HG02970 (cell line): ENCODE data around the gene MGRN1.
"Not testable (repeated sequence)": the region's sequence is repeated elsewhere in the genome, so short reads cannot be mapped to it uniquely, and the experiment has no call there.

Source experiments
- ATAC-seq: cut with Tn5 transposase; IDR thresholded peaks from one replicate; pipeline ENCODE4 v1.9.1; 2021; ENCODE audit warnings: mild to moderate bottlenecking, moderate library complexity, moderate number of reproducible peaks; ENCODE audit not compliant: unreplicated experiment, low FRiP score

The MGRN1 gene

GRCh38 chr16:4714996-4715395, 90.4 kb downstream of the MGRN1 start:
- ATAC-seq: no peak

DNA sequence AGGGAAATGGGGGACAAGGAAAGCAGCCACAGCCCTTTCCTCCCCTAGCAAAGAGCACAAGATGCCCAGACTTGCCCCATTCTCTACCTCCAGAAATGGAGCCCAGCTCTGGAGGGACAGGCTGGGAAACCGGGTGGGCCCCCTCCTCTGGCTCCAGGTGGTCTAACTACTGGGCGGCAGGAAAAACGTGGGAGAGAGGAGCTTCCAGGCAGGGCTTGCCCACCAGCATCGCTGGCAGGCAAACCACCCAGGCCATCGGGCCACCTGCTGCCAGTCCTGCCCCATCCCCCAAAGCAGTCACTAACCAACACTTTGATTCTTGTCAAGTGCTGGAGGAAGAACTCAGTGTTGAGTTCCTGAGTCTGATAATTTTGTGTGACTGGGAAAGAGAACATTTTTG, 93.8 kb downstream of the MGRN1 start:
- no peak for ATAC-seq

GRCh38 chr16:4723071-4723767, 98.6 kb downstream of the MGRN1 start:
- no peak for ATAC-seq

DNA sequence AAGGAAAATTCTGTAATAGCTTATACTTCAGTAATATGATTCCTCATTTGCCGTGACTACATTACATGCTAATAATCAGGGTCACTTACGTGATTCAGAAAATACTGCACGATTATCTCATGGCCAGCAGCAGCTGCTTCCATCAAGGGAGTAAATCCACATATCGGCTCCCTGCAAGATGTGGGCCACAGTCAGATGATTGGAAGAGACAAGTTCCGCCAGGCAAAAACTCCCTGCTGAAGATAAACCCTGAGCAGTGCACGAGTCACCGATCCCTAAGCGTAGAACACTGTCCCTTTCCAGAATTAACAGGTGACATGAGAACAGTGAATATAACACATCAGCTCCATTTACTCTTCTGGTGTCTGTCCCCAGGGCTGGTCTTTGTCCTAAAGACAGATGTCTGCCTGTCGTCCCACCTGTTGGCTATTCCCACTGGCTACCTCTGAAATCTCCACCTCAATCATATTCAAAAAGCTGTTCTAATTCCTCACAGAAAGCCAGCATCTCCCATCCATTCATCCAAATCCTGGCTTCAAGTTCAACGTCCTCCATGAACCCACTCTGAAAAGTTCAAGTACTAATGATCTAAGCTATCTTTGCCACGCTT, 100.1 kb downstream of the MGRN1 start:
- no peak for ATAC-seq

GRCh38 chr16:4726616-4727015, 102.0 kb downstream of the MGRN1 start:
- ATAC-seq: no peak

DNA sequence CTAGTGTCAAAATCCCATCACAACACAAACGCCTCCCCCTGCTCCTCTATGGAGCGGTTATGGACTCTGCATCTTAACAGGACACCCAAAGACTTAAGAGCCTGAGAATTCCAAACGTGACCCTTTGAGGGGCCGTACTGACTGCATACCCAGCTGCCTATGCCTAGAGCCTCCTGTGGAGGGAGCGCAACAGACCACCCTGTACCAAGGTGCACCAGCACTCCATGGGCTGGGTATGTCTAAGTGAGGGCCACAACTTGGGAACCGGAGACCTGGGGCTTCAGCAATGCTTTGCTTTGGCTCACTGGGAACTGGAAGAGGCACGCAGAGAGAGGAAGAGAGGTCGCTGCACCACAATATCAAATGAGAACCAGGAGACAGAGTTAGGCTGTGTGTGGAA, 104.0 kb downstream of the MGRN1 start:
- ATAC-seq: no peak

GRCh38 chr16:4729876-4730275, 105.2 kb downstream of the MGRN1 start:
- ATAC-seq: no peak

- no peak for ATAC-seq
These were observed 108.7 kb downstream of the MGRN1 start for GRCh38 chr16:4733211-4733742.

- no peak for ATAC-seq
These were observed 109.1 kb downstream of the MGRN1 start for GRCh38 chr16:4733747-4734062.

- ATAC-seq: peak; percentile 73
These were observed 109.6 kb downstream of the MGRN1 start, which contains the start of the genes ANKS3 and DNAAF8 for GRCh38 chr16:4734063-4734729. ANKS3 (minus strand) TSS chr16:4734271; CDS start chr16:4730149, 4,122 bp downstream. DNAAF8 (plus strand) TSS chr16:4734537; CDS start chr16:4736515, 1,978 bp downstream.

GRCh38 chr16:4734730-4735535, 110.3 kb downstream of the MGRN1 start:
- ATAC-seq: peak; percentile 53

DNA sequence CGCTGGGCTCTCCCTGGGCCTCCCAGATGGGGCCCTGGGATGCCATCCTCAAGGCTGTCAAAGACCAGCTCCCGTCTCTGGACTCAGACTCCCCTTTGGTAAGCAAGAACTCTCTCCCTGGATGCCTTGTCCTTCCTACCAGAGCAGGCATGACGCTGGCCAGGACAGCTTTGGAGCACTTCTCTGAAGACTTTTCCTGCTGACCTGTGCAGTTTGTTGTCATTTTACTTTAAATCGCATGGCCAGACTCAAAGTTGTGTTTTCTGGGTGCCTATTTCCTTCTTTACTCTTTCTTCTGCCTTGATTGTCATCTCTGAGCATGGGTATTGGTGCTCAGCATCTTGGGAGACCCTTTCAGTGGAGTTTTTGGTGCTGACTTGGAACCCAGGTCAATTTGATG, 111.9 kb downstream of the MGRN1 start:
- ATAC-seq: no peak

DNA sequence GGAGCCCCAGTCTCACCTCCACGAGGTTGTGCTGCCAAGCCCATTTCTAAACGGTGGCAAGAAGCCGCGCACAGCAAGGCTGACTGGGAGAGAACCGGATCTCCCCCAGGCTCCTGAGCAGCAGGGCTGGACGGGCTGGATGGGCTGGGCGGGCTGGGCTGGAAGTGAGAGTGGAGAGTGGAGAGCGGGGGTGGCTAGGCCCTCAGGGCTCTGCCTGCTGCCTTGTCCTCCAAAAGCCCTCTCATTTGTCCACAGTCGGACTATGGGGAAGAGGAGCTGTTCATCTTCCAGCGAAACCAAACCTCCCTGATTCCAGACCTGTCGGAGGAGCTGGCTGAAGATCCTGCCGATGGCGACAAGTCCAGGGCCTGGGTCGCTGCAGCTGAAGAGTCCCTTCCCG, 112.9 kb downstream of the MGRN1 start:
- ATAC-seq: no peak

- not testable (repeated sequence) for ATAC-seq
These were observed 113.7 kb downstream of the MGRN1 start for GRCh38 chr16:4738370-4738769.
